GM12801 (cell line): Measurements from ENCODE around the gene S100PBP.

ENCODE experiments used
- CTCF ChIP-seq: IDR thresholded peaks from one replicate; pipeline ENCODE4 v1.5.1; 2011; ENCODE audit warnings: control low read depth; ENCODE audit not compliant: insufficient read length; ENCODE audit errors: extremely low read depth

S100PBP gene

GRCh38 chr1:32772281-32773017 is 45.0 kb upstream of the S100PBP start:
- TF ChIP-seq CTCF: no peak

- no peak for TF ChIP-seq CTCF
These were observed 44.3 kb upstream of the S100PBP start for GRCh38 chr1:32773018-32773763.

GRCh38 chr1:32773764-32774463 is 43.5 kb upstream of the S100PBP start:
- no peak for TF ChIP-seq CTCF

- no peak for TF ChIP-seq CTCF
These were observed 43.0 kb upstream of the S100PBP start for GRCh38 chr1:32774464-32774808.

GRCh38 chr1:32774950-32775634 is 42.4 kb upstream of the S100PBP start:
- no peak for TF ChIP-seq CTCF

- TF ChIP-seq CTCF: no peak
These were observed 41.7 kb upstream of the S100PBP start for GRCh38 chr1:32775640-32776337.
